GM18868 (cell line): ENCODE measurements around the gene GPS1.

ENCODE experiments used
- ATAC-seq: cut with Tn5 transposase; IDR thresholded peaks from one replicate; pipeline ENCODE4 v1.9.1; 2021; ENCODE audit warnings: mild to moderate bottlenecking, moderate library complexity; ENCODE audit not compliant: unreplicated experiment

The GPS1 gene

GRCh38 chr17:82076018-82076784, 24.5 kb downstream of the GPS1 start:
- no peak for ATAC-seq

GRCh38 chr17:82076785-82077591, 25.3 kb downstream of the GPS1 start:
- no peak for ATAC-seq

GRCh38 chr17:82077617-82078358, 26.1 kb downstream of the GPS1 start:
- no peak for ATAC-seq

GRCh38 chr17:82078433-82078832, 26.7 kb downstream of the GPS1 start:
- ATAC-seq: no peak

- no peak for ATAC-seq
Observed at GRCh38 chr17:82079001-82079677, 27.4 kb downstream of the GPS1 start.

- ATAC-seq: no peak
Observed at GRCh38 chr17:82080048-82080788, 28.5 kb downstream of the GPS1 start.

- ATAC-seq: no peak
Observed at GRCh38 chr17:82080789-82081464, 29.2 kb downstream of the GPS1 start.

GRCh38 chr17:82081546-82081945, 29.8 kb downstream of the GPS1 start:
- ATAC-seq: no peak

- no peak for ATAC-seq
Observed at GRCh38 chr17:82081966-82082365, 30.3 kb downstream of the GPS1 start.

- ATAC-seq: no peak
Observed at GRCh38 chr17:82082456-82082855, 30.8 kb downstream of the GPS1 start.

GRCh38 chr17:82083009-82083408, 31.3 kb downstream of the GPS1 start:
- no peak for ATAC-seq

GRCh38 chr17:82083533-82084359, 32.0 kb downstream of the GPS1 start:
- ATAC-seq: no peak

GRCh38 chr17:82084373-82085030, 32.8 kb downstream of the GPS1 start:
- ATAC-seq: no peak

GRCh38 chr17:82085031-82085861, 33.5 kb downstream of the GPS1 start:
- ATAC-seq: no peak

- no peak for ATAC-seq
Observed at GRCh38 chr17:82085931-82086764, 34.5 kb downstream of the GPS1 start.
